Coronary artery (tissue), 2 donors: ENCODE data around the gene PIK3CB.
"Not testable (repeated sequence)": the region's sequence is repeated elsewhere in the genome, so short reads cannot be mapped to it uniquely, and the experiment has no call there.

Experiments used
- DNase-seq: peaks from one replicate; pipeline ENCODE4 v3.0.0-alpha.2; 2017; ENCODE audit warnings: low spot score
- H3K27ac ChIP-seq, 2 donors: fragments of 200-600 bp; sonication (generic); one replicate each; pipeline ENCODE4 v1.5.1; 2016 to 2019
- H3K4me3 ChIP-seq: fragments of 200-600 bp; sonication (generic); 2 replicates; pipeline ENCODE4 v1.5.1; 2016; ENCODE audit warnings: mild to moderate bottlenecking, moderate library complexity
- CTCF ChIP-seq: fragments of 200-600 bp; sonication (generic); IDR thresholded peaks from one replicate; pipeline ENCODE4 v1.5.1; 2019; ENCODE audit warnings: antibody characterized with exemption

PIK3CB gene

GRCh38 chr3:138690036-138690435, 144.7 kb downstream of the PIK3CB start:
- DNase-seq, result no peak
- Histone ChIP-seq H3K4me3 (no peak overlapping the region), H3K27ac (no peak overlapping the region)
- no peak for TF ChIP-seq CTCF

GRCh38 chr3:138688871-138689299, 145.8 kb downstream of the PIK3CB start:
- no peak for TF ChIP-seq CTCF
- Histone ChIP-seq H3K27ac (no peak overlapping the region), H3K4me3 (no peak overlapping the region)
- no peak for DNase-seq

- no peak overlapping the region for H3K4me3 ChIP-seq
- H3K27ac ChIP-seq, result no peak overlapping the region
- no peak for DNase-seq
- no peak for TF ChIP-seq CTCF
Observed at GRCh38 chr3:138687236-138687635, 147.5 kb downstream of the PIK3CB start.

GRCh38 chr3:138686771-138687221, 147.9 kb downstream of the PIK3CB start:
- TF ChIP-seq CTCF, result no peak
- Histone ChIP-seq H3K27ac (no peak overlapping the region), H3K4me3 (no peak overlapping the region)
- no peak for DNase-seq

- Histone ChIP-seq H3K4me3 (no peak overlapping the region), H3K27ac (no peak overlapping the region)
- no peak for TF ChIP-seq CTCF
- DNase-seq, result no peak
Observed at GRCh38 chr3:138684396-138684795, 150.3 kb downstream of the PIK3CB start.

GRCh38 chr3:138682648-138683047, 152.1 kb downstream of the PIK3CB start:
- Histone ChIP-seq H3K4me3 (no peak overlapping the region), H3K27ac (no peak overlapping the region)
- DNase-seq, result no peak
- TF ChIP-seq CTCF, result no peak

GRCh38 chr3:138681463-138682220, 153.1 kb downstream of the PIK3CB start:
- DNase-seq, result no peak
- Histone ChIP-seq H3K4me3 (no peak overlapping the region), H3K27ac (no peak overlapping the region)
- TF ChIP-seq CTCF, result no peak

GRCh38 chr3:138680974-138681373, 153.8 kb downstream of the PIK3CB start:
- not testable (repeated sequence) for DNase-seq, H3K27ac ChIP-seq, H3K4me3 ChIP-seq
